ENCODE measurements around the gene SMC3.

Gene SMC3

GRCh38 chr10:110544958-110545537 lies 22.4 kb upstream of the SMC3 start:
- no peak for DNase-seq (ENCODE audit: low spot score)

- no peak for DNase-seq (ENCODE audit: low spot score)
These were observed 21.4 kb upstream of the SMC3 start for GRCh38 chr10:110546077-110546476.

GRCh38 chr10:110546499-110547110 lies 20.9 kb upstream of the SMC3 start:
- no peak for DNase-seq (ENCODE audit: low spot score)

- DNase-seq (ENCODE audit: low spot score), result peak; percentile 77
These were observed 20.2 kb upstream of the SMC3 start for GRCh38 chr10:110547139-110547761.

- DNase-seq (ENCODE audit: low spot score), result no peak
These were observed 19.5 kb upstream of the SMC3 start for GRCh38 chr10:110548002-110548401.

- no peak for DNase-seq (ENCODE audit: low spot score)
These were observed 18.3 kb upstream of the SMC3 start for GRCh38 chr10:110549211-110549610.

- no peak for DNase-seq (ENCODE audit: low spot score)
These were observed 13.6 kb upstream of the SMC3 start for GRCh38 chr10:110553905-110554304.

- DNase-seq (ENCODE audit: low spot score), result no peak
These were observed 11.2 kb upstream of the SMC3 start for GRCh38 chr10:110556296-110556695.

GRCh38 chr10:110556969-110557601 lies 10.4 kb upstream of the SMC3 start:
- peak; percentile 71 for DNase-seq (ENCODE audit: low spot score)

- DNase-seq (ENCODE audit: low spot score), result no peak
These were observed 9.5 kb upstream of the SMC3 start for GRCh38 chr10:110558041-110558440.

GRCh38 chr10:110560012-110560411 lies 7.5 kb upstream of the SMC3 start:
- DNase-seq (ENCODE audit: low spot score), result no peak

GRCh38 chr10:110561292-110561691 lies 6.2 kb upstream of the SMC3 start:
- no peak for DNase-seq (ENCODE audit: low spot score)

- DNase-seq (ENCODE audit: low spot score), result no peak
These were observed 5.1 kb upstream of the SMC3 start for GRCh38 chr10:110562348-110562747.

- DNase-seq (ENCODE audit: low spot score), result no peak
These were observed 4.4 kb upstream of the SMC3 start for GRCh38 chr10:110563132-110563531.

GRCh38 chr10:110566472-110567200 lies 859 bp upstream of the SMC3 start:
- DNase-seq (ENCODE audit: low spot score), result no peak

- DNase-seq (ENCODE audit: low spot score), result peak; percentile 42
These were observed 700 bp downstream of the SMC3 start for GRCh38 chr10:110568055-110568735.

GRCh38 chr10:110569122-110569521 lies 1.6 kb downstream of the SMC3 start:
- no peak for DNase-seq (ENCODE audit: low spot score)

GRCh38 chr10:110569736-110570135 lies 2.2 kb downstream of the SMC3 start:
- no peak for DNase-seq (ENCODE audit: low spot score)

- peak; percentile 42 for DNase-seq (ENCODE audit: low spot score)
These were observed 3.7 kb downstream of the SMC3 start for GRCh38 chr10:110571093-110571743.

GRCh38 chr10:110572862-110573261 lies 5.4 kb downstream of the SMC3 start:
- DNase-seq (ENCODE audit: low spot score), result no peak

GRCh38 chr10:110574420-110574819 lies 6.9 kb downstream of the SMC3 start:
- no peak for DNase-seq (ENCODE audit: low spot score)
